ENCODE measurements around the gene OR7A5. TPM values are rescaled to one million over a fixed set of nuclear protein-coding genes. Genes with fewer than 3 reads are reported as not detected.

The OR7A5 gene
- total RNA-seq: not detected in 2 replicates

GRCh38 chr19:14835011-14835410 lies at the start of gene OR7A5, which contains the start of gene OR7C1:
Gene OR7A5, minus strand, starts transcription at chr19:14835185. Its CDS starts 6,944 bp downstream, at chr19:14828241.
Gene OR7C1, minus strand, starts transcription at chr19:14835185. Its CDS starts 35,049 bp downstream, at chr19:14800136.

GRCh38 chr19:14848822-14849221 lies 13.8 kb upstream of the OR7A5 start, which contains the start of gene OR7A10:
Gene OR7A10, minus strand, starts transcription at chr19:14848922. Its CDS starts 7,045 bp downstream, at chr19:14841877.

GRCh38 chr19:14778110-14778845 lies 56.7 kb downstream of the OR7A5 start, which contains the start of gene ADGRE2:
Gene ADGRE2, minus strand, starts transcription at chr19:14778560. Its CDS starts 1,804 bp downstream, at chr19:14776756.

Other genes with a start within 250 kb of the OR7A5 start
- gene ADGRE3, start 160.3 kb downstream of the OR7A5 start, total RNA-seq: not detected in 2 replicates
- 11.2 and 17.7 TPM in 2 replicates for gene ZNF333, start 145.1 kb downstream of the OR7A5 start, total RNA-seq
- gene ADGRE2, start 56.6 kb downstream of the OR7A5 start, total RNA-seq: not detected in 2 replicates
- not detected in 2 replicates for gene OR7C1, start within 50 bp of the OR7A5 start, total RNA-seq
- gene OR7A10, start 13.7 kb upstream of the OR7A5 start, total RNA-seq: not detected in 2 replicates
- not detected in 2 replicates for gene OR7A17, start 50.9 kb upstream of the OR7A5 start, total RNA-seq
- gene OR7C2, start 106.3 kb upstream of the OR7A5 start, total RNA-seq: not detected in 2 replicates
- not detected in 2 replicates for gene SLC1A6, start 144.7 kb upstream of the OR7A5 start, total RNA-seq
- not detected in 2 replicates for gene CASP14, start 214.3 kb upstream of the OR7A5 start, total RNA-seq
- gene OR1I1, start 247.0 kb upstream of the OR7A5 start, total RNA-seq: not detected in 2 replicates

All from endothelial cell of coronary artery (primary cell).